B cell (primary cell): ENCODE data around the gene HS3ST3B1. TPM values are rescaled to one million over a fixed set of nuclear protein-coding genes. Genes with fewer than 3 reads are reported as not detected.

Source experiments
- ATAC-seq: fragments of 200-7000 bp; cut with Tn5 transposase; one replicate; pipeline ENCODE4 v1.10.0; 2021; ENCODE audit warnings: low read depth, mild to moderate bottlenecking, moderate number of reproducible peaks, moderate library complexity
- CTCF ChIA-PET: fragments of 350-600 bp; sonication (Branson Sonifier 250); formaldehyde crosslinking; loops from one replicate; lab custom pipeline; 2021; ENCODE audit warnings: antibody characterized with exemption, inconsistent platforms; lab: Charles Lee
- POLR2A ChIA-PET: fragments of 350-600 bp; sonication (Branson Sonifier 250); formaldehyde crosslinking; loops from one replicate; lab custom pipeline; 2021; ENCODE audit warnings: antibody characterized with exemption; lab: Charles Lee
- DNase-seq: peaks from one replicate; pipeline ENCODE4 v3.0.0; 2013
- H2AFZ ChIP-seq: 2 replicates; pipeline ENCODE4 v1.6.1; 2012; ENCODE audit warnings: mild to moderate bottlenecking, low read depth, low read length; ENCODE audit not compliant: insufficient read depth, poor library complexity, severe bottlenecking
- H3K27ac ChIP-seq, 2 donors: 1 replicate in 1 of 2; 2 replicates in 1 of 2; pipeline ENCODE4 v1.5.1; 2012 to 2013; ENCODE audit warnings: low read length in 2 of 2, mild to moderate bottlenecking in 2 of 2, moderate library complexity in 1 of 2
- H3K27me3 ChIP-seq, 4 experiments: fragments of 200-600 bp in 1 of 4; sonication (generic) in 1 of 4; replicated peaks in 1 of 4; 1 replicate in 2 of 4; 2 replicates in 2 of 4; pipeline versions ENCODE4 v1.6.1 to v1.7.0; 2013 to 2016; ENCODE audit warnings: low read length in 3 of 4, mild to moderate bottlenecking in 2 of 4, mixed read lengths in 1 of 4, moderate library complexity in 1 of 4; ENCODE audit not compliant: insufficient read depth in 4 of 4, control insufficient read depth in 3 of 4; ENCODE audit errors: control extremely low read depth in 1 of 4
- H3K36me3 ChIP-seq, 2 experiments: replicated peaks in 1 of 2; 1 replicate in 1 of 2; 2 replicates in 1 of 2; pipeline versions ENCODE4 v1.6.1 to v1.7.1; 2013; ENCODE audit warnings: low read length in 1 of 2; ENCODE audit not compliant: insufficient read depth in 2 of 2, control insufficient read depth in 1 of 2; ENCODE audit errors: control extremely low read depth in 1 of 2, extremely low read depth in 1 of 2
- H3K4me1 ChIP-seq, 2 donors: fragments of 200-600 bp in 1 of 2; sonication (generic) in 1 of 2; 1 replicate in 1 of 2; 2 replicates in 1 of 2; pipeline versions ENCODE4 v1.5.1 to v1.6.1; 2013 to 2017; ENCODE audit warnings: low read length in 2 of 2; ENCODE audit not compliant: control insufficient read depth in 2 of 2, insufficient read depth in 2 of 2
- H3K4me2 ChIP-seq: replicated peaks from 2 replicates; pipeline ENCODE3; 2012; ENCODE audit warnings: mild to moderate bottlenecking, low read depth, low read length; ENCODE audit not compliant: poor library complexity, severe bottlenecking
- H3K4me3 ChIP-seq, 5 experiments: fragments of 200-600 bp in 1 of 5; sonication (generic) in 1 of 5; 1 replicate in 3 of 5; 2 replicates in 2 of 5; pipeline versions ENCODE4 v1.5.1 to v1.7.0; 2011 to 2016; ENCODE audit warnings: low read length in 4 of 5, mild to moderate bottlenecking in 4 of 5, low read depth in 2 of 5, control low read depth in 1 of 5, moderate library complexity in 1 of 5; ENCODE audit not compliant: insufficient read depth in 1 of 5; ENCODE audit errors: control extremely low read depth in 1 of 5, extremely low read depth in 1 of 5
- H3K79me2 ChIP-seq: fragments of 200-600 bp; sonication (generic); one replicate; pipeline ENCODE4 v1.6.0; 2016; ENCODE audit warnings: low read length; ENCODE audit not compliant: control insufficient read depth, insufficient read depth
- H3K9ac ChIP-seq: fragments of 200-600 bp; sonication (generic); 2 replicates; pipeline ENCODE4 v1.6.1; 2017; ENCODE audit warnings: mild to moderate bottlenecking, low read length, moderate library complexity
- H3K9me3 ChIP-seq, 3 donors: one replicate each; pipeline versions ENCODE4 v1.6.1 to v1.7.1; 2013; ENCODE audit warnings: low read length in 2 of 3; ENCODE audit not compliant: control insufficient read depth in 2 of 3, insufficient read depth in 1 of 3; ENCODE audit errors: control extremely low read depth in 1 of 3
- H4K20me1 ChIP-seq: 2 replicates; pipeline ENCODE4 v1.6.0; 2012; ENCODE audit warnings: mild to moderate bottlenecking, low read length; ENCODE audit not compliant: insufficient read depth, control insufficient read depth, poor library complexity, severe bottlenecking
- H3K27ac Mint-ChIP-seq: one replicate; pipeline ENCODE4 v1.8.0; 2021; ENCODE audit warnings: mixed read lengths
- H3K27me3 Mint-ChIP-seq: one replicate; pipeline ENCODE4 v1.8.0; 2021; ENCODE audit warnings: mixed read lengths
- H3K4me1 Mint-ChIP-seq: one replicate; pipeline ENCODE4 v1.8.0; 2021; ENCODE audit warnings: mixed read lengths
- H3K4me3 Mint-ChIP-seq: one replicate; pipeline ENCODE4 v1.8.0; 2021; ENCODE audit warnings: mixed read lengths
- H3K9me3 Mint-ChIP-seq: one replicate; pipeline ENCODE4 v1.8.0; 2022; ENCODE audit warnings: mixed read lengths; ENCODE audit not compliant: insufficient read depth
- EZH2 ChIP-seq: IDR thresholded peaks from 2 replicates; pipeline ENCODE4 v1.6.1; 2012; ENCODE audit warnings: borderline replicate concordance, low read depth, mild to moderate bottlenecking, moderate library complexity, low read length; ENCODE audit not compliant: insufficient read depth, poor library complexity, severe bottlenecking
- whole genome bisulfite sequencing: methylation state at CpG from one replicate; pipeline ENCODE4 v1.1.5; 2013; ENCODE audit warnings: missing lambda C conversion rate; ENCODE audit not compliant: insufficient coverage; 5-methylcytosine and 5-hydroxymethylcytosine counted together
- intact Hi-C: fragments of 100-400 bp; cut with micrococcal nuclease; formaldehyde crosslinking; loops from one replicate; pipeline ENCODE4 v1.10.0; 2022
- polyA plus RNA-seq: library from polyadenylated mRNA; depleted of rRNA; stranded (reverse); fragments of >200 nt; gene quantifications from 2 replicates; pipeline ENCODE4 v1.2.3, GENCODE V29; 2012
- total RNA-seq, 2 donors: library from RNA; stranded (reverse); fragments of 120-200 nt in 1 of 2; gene quantifications; 1 replicate in 1 of 2; 2 replicates in 1 of 2; pipeline versions ENCODE4 v1.2.3 to v1.2.4, GENCODE V29; 2013 to 2022
- TF ChIP-seq, protein P1 (sequence below): fragments of 200-600 bp; IDR thresholded peaks from one replicate; pipeline ENCODE4 v1.8.0; 2022; ENCODE audit warnings: antibody characterized with exemption, mild to moderate bottlenecking

HS3ST3B1 gene
- total and polyA plus RNA-seq, 2 donors (not counting 1 experiment from before 2014, with no cell fraction given): 0.75 to 8.4 TPM

DNA sequence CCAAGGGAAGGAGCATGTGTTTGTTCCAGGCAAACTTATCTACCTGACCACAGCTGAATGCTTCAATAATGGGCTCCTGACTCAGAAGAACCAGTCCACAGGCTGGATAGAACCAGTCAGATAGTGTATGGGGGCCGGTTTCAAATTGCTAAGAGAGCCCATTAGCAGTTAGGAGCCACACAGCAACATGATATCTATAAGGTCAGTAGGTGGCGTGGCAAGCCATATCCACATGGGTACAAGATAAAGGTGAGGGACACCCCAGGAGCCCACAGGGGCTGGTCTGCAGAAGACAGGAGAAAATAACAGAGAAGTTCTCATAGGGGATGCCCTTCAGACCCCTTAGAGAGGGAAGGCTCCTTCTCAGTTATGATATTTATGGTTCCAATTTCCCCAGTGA lies 32.6 kb upstream of the HS3ST3B1 start:
- H3K9me3 ChIP-seq: no peaks in the 10 kb centered on the region
- H3K4me2 ChIP-seq: no peak overlapping the region
- Mint-ChIP-seq H3K27ac (no peak overlapping the region), H3K9me3 (no peaks in the 10 kb centered on the region), H3K4me3 (no peak overlapping the region), H3K4me1 (no peaks in the 10 kb centered on the region), H3K27me3 (peaks cover 21% of the 10 kb centered on the region)
- no peaks in the 10 kb centered on the region for H4K20me1 ChIP-seq
- H3K36me3 ChIP-seq: no peaks in the 10 kb centered on the region
- WGBS: no CpG with 5 or more reads among the region's 2 CpGs
- H3K79me2 ChIP-seq: no peaks in the 10 kb centered on the region
- DNase-seq (peak; percentile 12), ATAC-seq (no peak)
- no peak for TF ChIP-seq EZH2
- TF ChIP-seq, protein P1, sequence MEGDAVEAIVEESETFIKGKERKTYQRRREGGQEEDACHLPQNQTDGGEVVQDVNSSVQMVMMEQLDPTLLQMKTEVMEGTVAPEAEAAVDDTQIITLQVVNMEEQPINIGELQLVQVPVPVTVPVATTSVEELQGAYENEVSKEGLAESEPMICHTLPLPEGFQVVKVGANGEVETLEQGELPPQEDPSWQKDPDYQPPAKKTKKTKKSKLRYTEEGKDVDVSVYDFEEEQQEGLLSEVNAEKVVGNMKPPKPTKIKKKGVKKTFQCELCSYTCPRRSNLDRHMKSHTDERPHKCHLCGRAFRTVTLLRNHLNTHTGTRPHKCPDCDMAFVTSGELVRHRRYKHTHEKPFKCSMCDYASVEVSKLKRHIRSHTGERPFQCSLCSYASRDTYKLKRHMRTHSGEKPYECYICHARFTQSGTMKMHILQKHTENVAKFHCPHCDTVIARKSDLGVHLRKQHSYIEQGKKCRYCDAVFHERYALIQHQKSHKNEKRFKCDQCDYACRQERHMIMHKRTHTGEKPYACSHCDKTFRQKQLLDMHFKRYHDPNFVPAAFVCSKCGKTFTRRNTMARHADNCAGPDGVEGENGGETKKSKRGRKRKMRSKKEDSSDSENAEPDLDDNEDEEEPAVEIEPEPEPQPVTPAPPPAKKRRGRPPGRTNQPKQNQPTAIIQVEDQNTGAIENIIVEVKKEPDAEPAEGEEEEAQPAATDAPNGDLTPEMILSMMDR: no peak
- H3K9ac ChIP-seq: no peak overlapping the region
- ChIA-PET POLR2A (no interaction called here), CTCF (interaction anchor here (1.1 to 3.8 kb wide), 3 partner anchors 286 to 658 kb away, joined by 4 to 16 read pairs (median 5); no protein-coding TSS in a partner anchor)
- intact Hi-C loops: no loop called here
- H2AFZ ChIP-seq: no peak overlapping the region
- H3K4me3 ChIP-seq: no peak overlapping the region
- no peak overlapping the region for H3K27ac ChIP-seq
- H3K27me3 ChIP-seq: peaks cover 0 to 3% (median 0%) of the 10 kb centered on the region in 4 experiments
- no peaks in the 10 kb centered on the region for H3K4me1 ChIP-seq

DNA sequence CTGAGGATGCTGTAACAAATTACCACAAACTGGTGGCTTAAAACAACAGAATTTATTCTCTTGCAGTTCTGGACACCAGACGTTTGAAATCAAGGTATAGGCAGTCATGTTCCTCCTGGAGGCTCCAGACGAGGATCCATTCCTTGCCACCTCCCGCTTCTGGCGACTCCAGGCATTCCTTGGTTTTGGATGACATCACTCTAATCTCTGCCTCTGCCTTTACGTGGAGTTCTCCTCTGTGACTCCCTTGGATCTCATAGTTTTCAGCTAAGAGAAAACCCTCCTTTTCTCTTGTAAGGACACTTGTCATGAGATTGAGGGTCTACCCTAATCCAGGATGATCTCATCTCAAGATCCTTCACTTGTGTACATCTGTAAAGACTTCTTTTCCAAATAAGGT lies 31.4 kb upstream of the HS3ST3B1 start:
- no peak overlapping the region for H3K9ac ChIP-seq
- H3K27me3 Mint-ChIP-seq: peaks cover 16% of the 10 kb centered on the region
- H3K9me3 Mint-ChIP-seq: peaks cover 2% of the 10 kb centered on the region
- TF ChIP-seq EZH2: no peak
- no peak for ATAC-seq
- no peaks in the 10 kb centered on the region for H3K4me1 Mint-ChIP-seq
- H3K4me1 ChIP-seq: no peaks in the 10 kb centered on the region
- no peak overlapping the region for H3K4me2 ChIP-seq
- no peak overlapping the region for H3K4me3 Mint-ChIP-seq
- no peaks in the 10 kb centered on the region for H4K20me1 ChIP-seq
- no peak for DNase-seq
- no peaks in the 10 kb centered on the region for H3K79me2 ChIP-seq
- ChIA-PET POLR2A (no interaction called here), CTCF (interaction anchor here (0.9 to 3.8 kb wide), 2 partner anchors 546 to 657 kb away, joined by 3 to 16 read pairs; no protein-coding TSS in a partner anchor)
- no peak overlapping the region for H3K27ac ChIP-seq
- H3K27ac Mint-ChIP-seq: no peak overlapping the region
- peaks cover 0 to 2% (median 0%) of the 10 kb centered on the region in 3 donors for H3K9me3 ChIP-seq
- intact Hi-C loops: no loop called here
- H3K27me3 ChIP-seq: peaks cover 0 to 3% (median 0%) of the 10 kb centered on the region in 4 experiments
- H2AFZ ChIP-seq: no peak overlapping the region
- no peak overlapping the region for H3K4me3 ChIP-seq
- H3K36me3 ChIP-seq: no peaks in the 10 kb centered on the region
- WGBS: 97% methylated on average over 4 of the region's 5 CpGs
